DOHH2 (cell line): ENCODE measurements around the gene NT5C1B.

ENCODE experiments used
- CTCF ChIP-seq: fragments of 200-600 bp; sonication (generic); IDR thresholded peaks from one replicate; pipeline ENCODE4 v1.5.1; 2014; ENCODE audit warnings: antibody characterized with exemption, mild to moderate bottlenecking, low read depth, low read length; ENCODE audit not compliant: poor library complexity, severe bottlenecking
- EZH2phosphoT487 ChIP-seq: fragments of 200-600 bp; sonication (generic); IDR thresholded peaks from 2 replicates; pipeline ENCODE4 v1.6.1; 2017; ENCODE audit warnings: borderline replicate concordance, mild to moderate bottlenecking, antibody characterized with exemption, low read length, moderate library complexity, mixed read lengths

- no peak for TF ChIP-seq CTCF
- TF ChIP-seq EZH2phosphoT487 = no peak
Measured at GRCh38 chr2:18519914-18520450, 69.4 kb downstream of the NT5C1B start.
